Body of pancreas (tissue), 4 donors: Measurements from ENCODE around the gene TFCP2L1.

Source experiments
- CTCF ChIP-seq, 7 experiments: fragments of 450-650 bp in 4 of 7; fragments of 200-600 bp in 3 of 7; sonication (generic) in 3 of 7; IDR thresholded peaks; one replicate each; pipeline ENCODE4 v1.5.1; 2016 to 2019; ENCODE audit warnings: antibody characterized with exemption in 7 of 7
- POLR2A ChIP-seq, 3 donors: fragments of 450-650 bp; IDR thresholded peaks; one replicate each; pipeline ENCODE4 v1.6.1; 2016; ENCODE audit warnings: antibody characterized with exemption in 3 of 3, mild to moderate bottlenecking in 2 of 3

GRCh38 chr2:121193185-121193584 lies 91.8 kb downstream of the TFCP2L1 start:
- TF ChIP-seq CTCF (IDR thresholded peaks at IDR 0.05): no peak
- no peak for TF ChIP-seq POLR2A (IDR thresholded peaks at IDR 0.05)
